Measurements from ENCODE around the gene FPR2. TPM values are rescaled to one million over a fixed set of nuclear protein-coding genes. Genes with fewer than 3 reads are reported as not detected.
A peak's percentile ranks its signal among the peaks of the same experiment; 100 is the strongest.

FPR2 gene
- total and polyA plus RNA-seq, 9 of the 15 experiments (the other 6 are each of a cell fraction or from before 2014, with no cell fraction given) = 0.03 to 0.15 (median 0.07) TPM; not detected in 6

GRCh38 chr19:51796195-51796679 lies 35.3 kb downstream of the FPR2 start (continued):
- TF ChIP-seq VEZF1 (CRISPR knock-in tag; IDR thresholded peaks at IDR 0.05) (peak; percentile 43; the same call in 1 of the 2 replicates), DMBX1 (CRISPR knock-in tag; IDR thresholded peaks at IDR 0.05; ENCODE audit: borderline replicate concordance) (peak; percentile 52; the same call in 1 of the 2 replicates), ID3 (CRISPR knock-in tag; IDR thresholded peaks at IDR 0.05) (no peak), ID3 (tag; IDR thresholded peaks at IDR 0.05) (no peak), TBL1XR1 (IDR thresholded peaks at IDR 0.05; ENCODE audit: low read length in 2 of 2) (peak in 1 of 2 experiments; percentile 75; a peak in 1 of 4 replicates), ETV1 (tag; conservative IDR thresholded peaks at IDR 0.05; ENCODE audit: low read depth) (0 out of 2 replicates have a peak, but pooled peaks have one; percentile 27), CREB1 (IDR thresholded peaks at IDR 0.05) (peak; percentile 44; the same call in 1 of the 2 replicates), CREB1 (CRISPR knock-in tag; IDR thresholded peaks at IDR 0.05) (no peak), ZNF766 (CRISPR knock-in tag; conservative IDR thresholded peaks at IDR 0.05) (peak; percentile 84), TCF3 (CRISPR knock-in tag; IDR thresholded peaks at IDR 0.05) (peak; percentile 96), HMGN3 (IDR thresholded peaks at IDR 0.05; ENCODE audit: borderline replicate concordance, extremely low read depth, insufficient read length, low read depth, low read length) (no peak), SPI1 (IDR thresholded peaks at IDR 0.05; ENCODE audit: borderline replicate concordance, low read depth, low read length) (peak; percentile 79), FIP1L1 (IDR thresholded peaks at IDR 0.05; ENCODE audit: low read depth, low read length, poor library complexity, severe bottlenecking) (no peak), MXI1 (IDR thresholded peaks at IDR 0.05; ENCODE audit: low read depth, low read length) (0 out of 2 replicates have a peak, but pooled peaks have one; percentile 29), HDAC1 (IDR thresholded peaks at IDR 0.05) (peak in 1 of 2 experiments; percentile 87; a peak in 2 of 4 replicates), CXXC5 (CRISPR knock-in tag; IDR thresholded peaks at IDR 0.05) (peak; percentile 51), HES1 (IDR thresholded peaks at IDR 0.05; ENCODE audit: low read depth) (peak; percentile 57), NR2C1 (IDR thresholded peaks at IDR 0.05) (no peak), NR2C1 (tag; IDR thresholded peaks at IDR 0.05) (0 out of 2 replicates have a peak, but pooled peaks have one; percentile 40), SIN3A (IDR thresholded peaks at IDR 0.05; ENCODE audit: borderline replicate concordance in 2 of 2, control insufficient read depth in 1 of 2, low read depth in 2 of 2, low read length in 2 of 2) (no peak), MTA1 (IDR thresholded peaks at IDR 0.05; ENCODE audit: borderline replicate concordance) (peak; percentile 82), BCOR (IDR thresholded peaks at IDR 0.05) (peak; percentile 61; the same call in 1 of the 2 replicates), DPF2 (IDR thresholded peaks at IDR 0.05) (peak; percentile 94), TEAD1 (CRISPR knock-in tag; IDR thresholded peaks at IDR 0.05) (peak in 1 of 2 experiments; percentile 83; a peak in 2 of 4 replicates), CREM (IDR thresholded peaks at IDR 0.05; ENCODE audit: low read depth) (peak; percentile 75), PKNOX1 (IDR thresholded peaks at IDR 0.05) (peak; percentile 31)

All from K562 (cell line).